H1 (cell line): Measurements from ENCODE around the gene TRPV2. TPM values are rescaled to one million over a fixed set of nuclear protein-coding genes. Genes with fewer than 3 reads are reported as not detected.

Source experiments
- CTCF ChIA-PET: fragments of 300-600 bp; sonication (Branson Sonifier 250); formaldehyde crosslinking; loops from one replicate; lab custom pipeline; 2021; ENCODE audit not compliant: partially characterized antibody; lab: Charles Lee
- POLR2A ChIA-PET: fragments of 300-600 bp; sonication (Branson Sonifier 250); formaldehyde crosslinking; loops from one replicate; lab custom pipeline; 2021; ENCODE audit warnings: inconsistent platforms; ENCODE audit not compliant: partially characterized antibody; lab: Charles Lee
- DNase-seq, 2 experiments: peaks; one replicate each; pipeline versions ENCODE4 v3.0.0 to v3.0.0-alpha.2; 2010 to 2022; ENCODE audit warnings: low spot score in 2 of 2, low read depth in 1 of 2, mixed read lengths in 1 of 2
- FAIRE-seq: peaks from 2 replicates; lab custom pipeline; 2011; peaks lifted over from hg19 to GRCh38; lab: Jason Lieb, UNC
- H2AFZ ChIP-seq: 2 replicates; pipeline ENCODE4 v1.8.1; 2012; ENCODE audit warnings: low read length, inconsistent platforms
- H2AK5ac ChIP-seq: 2 replicates; pipeline ENCODE4 v1.6.1; 2013; ENCODE audit warnings: low read depth, low read length
- H2BK120ac ChIP-seq: replicated peaks from 2 replicates; pipeline ENCODE3; 2013; ENCODE audit warnings: low read depth, low read length, inconsistent platforms
- H2BK12ac ChIP-seq: 2 replicates; pipeline ENCODE4 v1.6.1; 2013; ENCODE audit warnings: low read depth, low read length
- H2BK15ac ChIP-seq: 2 replicates; pipeline ENCODE4 v1.6.1; 2013; ENCODE audit warnings: low read length
- H2BK20ac ChIP-seq: 2 replicates; pipeline ENCODE4 v1.6.1; 2013; ENCODE audit warnings: low read length
- H2BK5ac ChIP-seq: 2 replicates; pipeline ENCODE4 v1.6.1; 2013; ENCODE audit warnings: low read depth, low read length
- H3K14ac ChIP-seq: 2 replicates; pipeline ENCODE4 v1.6.1; 2013; ENCODE audit warnings: inconsistent platforms; ENCODE audit not compliant: insufficient read length
- H3K18ac ChIP-seq: 2 replicates; pipeline ENCODE4 v1.6.1; 2013; ENCODE audit warnings: low read length; ENCODE audit errors: extremely low read depth
- H3K23ac ChIP-seq: 2 replicates; pipeline ENCODE4 v1.6.1; 2013; ENCODE audit warnings: inconsistent platforms; ENCODE audit not compliant: insufficient read length
- H3K23me2 ChIP-seq: 2 replicates; pipeline ENCODE4 v1.6.1; 2013; ENCODE audit warnings: low read depth, low read length
- H3K27ac ChIP-seq: 2 replicates; pipeline ENCODE4 v1.6.1; 2011; ENCODE audit warnings: low read depth, low read length, inconsistent platforms
- H3K27me3 ChIP-seq, 4 experiments: replicated peaks in 1 of 4; 1 replicate in 1 of 4; 2 replicates in 3 of 4; pipeline versions ENCODE4 v1.6.1 to v1.8.1; 2011 to 2013; ENCODE audit warnings: low read length in 3 of 4, mild to moderate bottlenecking in 3 of 4, inconsistent platforms in 2 of 4, mixed read lengths in 2 of 4, moderate library complexity in 1 of 4; ENCODE audit not compliant: control insufficient read depth in 3 of 4, insufficient read depth in 3 of 4; ENCODE audit errors: extremely low read depth in 1 of 4
- H3K36me3 ChIP-seq, 4 experiments: 2 replicates each; pipeline versions ENCODE4 v1.6.1 to v1.8.1; 2011 to 2013; ENCODE audit warnings: mild to moderate bottlenecking in 4 of 4, low read length in 3 of 4, moderate library complexity in 2 of 4, control low read depth in 1 of 4, inconsistent platforms in 1 of 4; ENCODE audit not compliant: insufficient read depth in 4 of 4, control insufficient read depth in 2 of 4
- H3K4ac ChIP-seq: replicated peaks from 2 replicates; pipeline ENCODE3; 2013; ENCODE audit warnings: low read length, low read depth, mixed read lengths, inconsistent platforms; ENCODE audit not compliant: insufficient read length
- H3K4me1 ChIP-seq, 4 experiments: replicated peaks in 1 of 4; 1 replicate in 1 of 4; 2 replicates in 3 of 4; pipeline versions ENCODE4 v1.6.1 to v1.8.1; 2011 to 2013; ENCODE audit warnings: low read length in 3 of 4, inconsistent platforms in 2 of 4, mixed read lengths in 1 of 4; ENCODE audit not compliant: insufficient read depth in 4 of 4, control insufficient read depth in 3 of 4
- H3K4me2 ChIP-seq, 2 experiments: 2 replicates each; pipeline versions ENCODE4 v1.6.1 to v1.8.1; 2011 to 2013; ENCODE audit warnings: low read depth in 2 of 2, low read length in 2 of 2, control low read depth in 1 of 2, inconsistent platforms in 1 of 2, mild to moderate bottlenecking in 1 of 2; ENCODE audit not compliant: insufficient read depth in 1 of 2
- H3K4me3 ChIP-seq, 4 experiments: fragments of 200-600, 300-600 bp in 1 of 4; sonication (generic), shearing (Covaris generic), sonication (Bioruptor Twin) in 1 of 4; 2 replicates each; pipeline versions ENCODE4 v1.5.1 to v1.8.1; 2011 to 2016; ENCODE audit warnings: low read length in 4 of 4, low read depth in 3 of 4, control low read depth in 2 of 4, inconsistent platforms in 2 of 4, mild to moderate bottlenecking in 2 of 4, mixed read lengths in 1 of 4, moderate library complexity in 1 of 4; ENCODE audit not compliant: insufficient read depth in 2 of 4; ENCODE audit errors: extremely low read depth in 1 of 4
- H3K56ac ChIP-seq: replicated peaks from 2 replicates; pipeline ENCODE3; 2013; ENCODE audit warnings: low read depth, mild to moderate bottlenecking, mixed read lengths, low read length, inconsistent platforms; ENCODE audit not compliant: insufficient read length
- H3K79me1 ChIP-seq: 2 replicates; pipeline ENCODE4 v1.6.1; 2013; ENCODE audit warnings: low read depth, low read length, control low read depth
- H3K79me2 ChIP-seq, 2 experiments: 2 replicates each; pipeline versions ENCODE4 v1.6.1 to v1.8.1; 2012 to 2013; ENCODE audit warnings: low read length in 2 of 2, mild to moderate bottlenecking in 2 of 2, inconsistent platforms in 1 of 2; ENCODE audit not compliant: insufficient read depth in 2 of 2, control insufficient read depth in 1 of 2
- H3K9ac ChIP-seq, 4 experiments: replicated peaks in 1 of 4; 1 replicate in 1 of 4; 2 replicates in 3 of 4; pipeline versions ENCODE4 v1.6.1 to v1.8.1; 2011 to 2013; ENCODE audit warnings: low read depth in 3 of 4, low read length in 3 of 4, control low read depth in 2 of 4, mild to moderate bottlenecking in 2 of 4, moderate library complexity in 2 of 4, inconsistent platforms in 1 of 4; ENCODE audit errors: extremely low read depth in 1 of 4
- H3K9me3 ChIP-seq, 2 experiments: 2 replicates each; pipeline versions ENCODE4 v1.6.1 to v1.8.1; 2012 to 2013; ENCODE audit warnings: mild to moderate bottlenecking in 2 of 2, moderate library complexity in 2 of 2, control low read depth in 1 of 2, inconsistent platforms in 1 of 2, low read depth in 1 of 2, low read length in 1 of 2, mixed read lengths in 1 of 2; ENCODE audit not compliant: insufficient read depth in 2 of 2
- H4K20me1 ChIP-seq, 2 experiments: replicated peaks in 1 of 2; 2 replicates each; pipeline versions ENCODE3 to v1.8.1; 2011 to 2013; ENCODE audit warnings: inconsistent platforms in 2 of 2, low read length in 2 of 2, mild to moderate bottlenecking in 1 of 2; ENCODE audit not compliant: insufficient read depth in 2 of 2, control insufficient read depth in 1 of 2
- H4K5ac ChIP-seq: 2 replicates; pipeline ENCODE4 v1.6.1; 2013; ENCODE audit warnings: low read length, low read depth, mixed read lengths, inconsistent platforms; ENCODE audit not compliant: insufficient read length
- H4K8ac ChIP-seq: 2 replicates; pipeline ENCODE4 v1.8.0; 2013; ENCODE audit warnings: mild to moderate bottlenecking, moderate library complexity, low read length, inconsistent platforms; ENCODE audit not compliant: insufficient read depth; ENCODE audit errors: extremely low read depth
- H4K91ac ChIP-seq: replicated peaks from 2 replicates; pipeline ENCODE3; 2013; ENCODE audit warnings: low read length, mixed read lengths, inconsistent platforms; ENCODE audit not compliant: insufficient read length
- BCL11A ChIP-seq, 2 experiments: IDR thresholded peaks; one replicate each; pipeline ENCODE4 v1.6.1; 2011; ENCODE audit warnings: low read depth in 2 of 2, low read length in 2 of 2, mild to moderate bottlenecking in 2 of 2
- PHF8 ChIP-seq: fragments of 200-600 bp; sonication (generic); conservative IDR thresholded peaks from 2 replicates; pipeline ENCODE4 v1.7.1; 2012; ENCODE audit warnings: low read depth, mild to moderate bottlenecking, inconsistent platforms, low read length, moderate library complexity
- POLR2A ChIP-seq, 2 experiments: IDR thresholded peaks; 1 replicate in 1 of 2; 2 replicates in 1 of 2; pipeline ENCODE4 v1.6.1; 2011; ENCODE audit warnings: low read depth in 2 of 2, low read length in 2 of 2, mild to moderate bottlenecking in 2 of 2; ENCODE audit errors: control extremely low read depth in 1 of 2
- POU5F1 ChIP-seq: IDR thresholded peaks from 2 replicates; pipeline ENCODE4 v1.6.1; 2011; ENCODE audit warnings: low read depth, mild to moderate bottlenecking, low read length, moderate library complexity
- SAP30 ChIP-seq: fragments of 300-600 bp; sonication (generic); IDR thresholded peaks from 2 replicates; pipeline ENCODE4 v1.7.1; 2012; ENCODE audit warnings: low read length, moderate library complexity, mild to moderate bottlenecking, inconsistent platforms; ENCODE audit not compliant: insufficient read depth, insufficient replicate concordance
- WGBS, 2 experiments: shearing (Covaris generic) in 1 of 2; methylation state at CpG; one replicate each; pipeline versions ENCODE4 v1.1.6 to v1.1.7; 2013 to 2015; ENCODE audit warnings: low lambda C conversion rate in 2 of 2, mixed read lengths in 2 of 2, inconsistent platforms in 1 of 2, low coverage in 1 of 2, missing lambda C conversion rate in 1 of 2; ENCODE audit not compliant: insufficient replicate concordance in 2 of 2, insufficient coverage in 1 of 2, insufficient read length in 1 of 2; ENCODE audit errors: extremely low coverage in 1 of 2, missing lambda C conversion rate in 1 of 2; 5-methylcytosine and 5-hydroxymethylcytosine counted together
- polyA plus RNA-seq, 7 experiments: library from polyadenylated mRNA; depleted of rRNA in 3 of 7; stranded (reverse) in 5 of 7; unstranded in 2 of 7; fragments of >200 nt in 5 of 7; fragments of 200-250 nt in 2 of 7; gene quantifications; 1 replicate in 5 of 7; 2 replicates in 1 of 7; 4 replicates in 1 of 7; pipeline versions ENCODE4 v1.2.1 to v1.2.3, GENCODE V29; 2011 to 2013; ENCODE audit warnings: missing spikeins in 2 of 7, mixed read lengths in 2 of 7
- total RNA-seq: library from RNA; stranded (reverse); fragmentation: NEBNext Ultra II Directional; extraction: Animal tissue kit (Norgen Biotek cat#: 25700); gene quantifications from 2 replicates; pipeline ENCODE4 v1.2.1, GENCODE V29; 2021

TRPV2 gene
- total and polyA plus RNA-seq, 2 of the 8 experiments (the other 6 are each of a cell fraction or from before 2014, with no cell fraction given), result 1.7 to 2.1 TPM

- WGBS, 2 experiments, result 97% methylated on average over 3 of the region's 3 CpGs; no CpG with 5 or more reads in 1 of the 2 experiments
- CTCF ChIA-PET, result interaction anchor here (0.8 to 36.9 kb wide), 8 partner anchors 10 to 101 kb away, joined by 3 to 941 read pairs (median 10); partner anchors contain the start of gene LRRC75A
These were observed 49.6 kb downstream of the TRPV2 start for GRCh38 chr17:16465052-16465312.

More at GRCh38 chr17:16465052-16465312, 49.6 kb downstream of the TRPV2 start:
- H3K4me3 ChIP-seq, result no peak overlapping the region
- peaks cover 3 to 23% (median 4%) of the 10 kb centered on the region in 4 experiments for H3K4me1 ChIP-seq
- no peak overlapping the region for H2BK120ac ChIP-seq
- H3K9ac ChIP-seq, result no peak overlapping the region
- H2BK15ac ChIP-seq, result no peak overlapping the region
- TF ChIP-seq POU5F1, result no peak
- TF ChIP-seq PHF8, result no peak
- no peak for TF ChIP-seq SAP30
- TF ChIP-seq BCL11A (IDR thresholded peaks at IDR 0.05; ENCODE audit: low read depth in 2 of 2, low read length in 2 of 2), result no peak
- no peak for TF ChIP-seq POLR2A (IDR thresholded peaks at IDR 0.05; ENCODE audit: control extremely low read depth in 1 of 2, low read depth in 2 of 2, low read length in 2 of 2)
- FAIRE-seq (no peak), DNase-seq (no peak)
- no peak overlapping the region for H3K56ac ChIP-seq
- H3K27ac ChIP-seq, result no peak overlapping the region
- H2BK12ac ChIP-seq, result no peak overlapping the region
- H3K4ac ChIP-seq, result no peak overlapping the region
- H3K18ac ChIP-seq, result no peak overlapping the region
- no peak overlapping the region for H4K5ac ChIP-seq
- H4K20me1 ChIP-seq, result peaks cover 3 to 5% of the 10 kb centered on the region in 2 experiments
- no peaks in the 10 kb centered on the region for H3K23me2 ChIP-seq
- H3K79me1 ChIP-seq, result peaks cover 4% of the 10 kb centered on the region
- no peaks in the 10 kb centered on the region for H3K36me3 ChIP-seq
- H3K79me2 ChIP-seq, result no peaks in the 10 kb centered on the region
- H4K91ac ChIP-seq, result no peak overlapping the region
- H4K8ac ChIP-seq, result no peak overlapping the region
- no peak overlapping the region for H2BK20ac ChIP-seq
- H3K27me3 ChIP-seq, result no peaks in the 10 kb centered on the region
- H3K4me2 ChIP-seq, result no peak overlapping the region
- H2BK5ac ChIP-seq, result no peak overlapping the region
- H3K14ac ChIP-seq, result no peak overlapping the region
- H2AFZ ChIP-seq, result no peak overlapping the region
- no peak overlapping the region for H3K23ac ChIP-seq
- no peaks in the 10 kb centered on the region for H3K9me3 ChIP-seq
- no peak overlapping the region for H2AK5ac ChIP-seq
- POLR2A ChIA-PET, result interaction anchor here (0.9 to 2.7 kb wide), 6 partner anchors 11 to 47 kb away, joined by 3 to 8 read pairs (median 4); no protein-coding TSS in a partner anchor
